GM19025 (cell line): Measurements from ENCODE around the gene CCDC78.

Source experiments
- ATAC-seq: cut with Tn5 transposase; IDR thresholded peaks from one replicate; pipeline ENCODE4 v1.9.1; 2021; ENCODE audit warnings: mild to moderate bottlenecking, low read depth, moderate library complexity; ENCODE audit not compliant: unreplicated experiment

Gene CCDC78

GRCh38 chr16:726188-726437, 130 bp downstream of the CCDC78 start:
- ATAC-seq, result no peak

GRCh38 chr16:725463-726187, 618 bp downstream of the CCDC78 start:
- ATAC-seq, result no peak

- no peak for ATAC-seq
These were observed 1.2 kb downstream of the CCDC78 start for GRCh38 chr16:725041-725376.

GRCh38 chr16:724188-725040, 1.8 kb downstream of the CCDC78 start:
- no peak for ATAC-seq

- no peak for ATAC-seq
These were observed 2.5 kb downstream of the CCDC78 start for GRCh38 chr16:723695-724094.

- no peak for ATAC-seq
These were observed 3.2 kb downstream of the CCDC78 start for GRCh38 chr16:722835-723633.

GRCh38 chr16:721765-722540, 4.3 kb downstream of the CCDC78 start:
- no peak for ATAC-seq

- ATAC-seq, result peak; percentile 71
These were observed 5.1 kb downstream of the CCDC78 start, which contains the start of gene ANTKMT for GRCh38 chr16:720990-721764. ANTKMT (plus strand) TSS chr16:721146; CDS start chr16:721275, 129 bp downstream.

- ATAC-seq, result peak; percentile 6
These were observed 5.7 kb downstream of the CCDC78 start for GRCh38 chr16:720447-720989.

GRCh38 chr16:719815-720446, 6.3 kb downstream of the CCDC78 start:
- no peak for ATAC-seq

GRCh38 chr16:718922-719321, 7.3 kb downstream of the CCDC78 start:
- ATAC-seq, result no peak

GRCh38 chr16:718389-718788, 7.9 kb downstream of the CCDC78 start:
- no peak for ATAC-seq

GRCh38 chr16:717450-718245, 8.6 kb downstream of the CCDC78 start:
- ATAC-seq, result no peak

GRCh38 chr16:716768-717325, 9.4 kb downstream of the CCDC78 start:
- ATAC-seq, result no peak

- no peak for ATAC-seq
These were observed 10.1 kb downstream of the CCDC78 start for GRCh38 chr16:716200-716568.

- ATAC-seq, result peak; percentile 8
These were observed 10.6 kb downstream of the CCDC78 start for GRCh38 chr16:715477-716199.
